Loucy (cell line): ENCODE results near the gene SCN3A.

ENCODE experiments used
- EZH2phosphoT487 ChIP-seq: fragments of 200-600 bp; IDR thresholded peaks from 2 replicates; pipeline ENCODE4 v1.6.1; 2018; ENCODE audit warnings: antibody characterized with exemption, mild to moderate bottlenecking, moderate library complexity, borderline replicate concordance
- TF ChIP-seq, protein P1 (sequence below): fragments of 200-600 bp; sonication (generic); conservative IDR thresholded peaks from 2 replicates; pipeline ENCODE4 v1.5.1; 2014; ENCODE audit warnings: mild to moderate bottlenecking, antibody characterized with exemption, low read length

DNA sequence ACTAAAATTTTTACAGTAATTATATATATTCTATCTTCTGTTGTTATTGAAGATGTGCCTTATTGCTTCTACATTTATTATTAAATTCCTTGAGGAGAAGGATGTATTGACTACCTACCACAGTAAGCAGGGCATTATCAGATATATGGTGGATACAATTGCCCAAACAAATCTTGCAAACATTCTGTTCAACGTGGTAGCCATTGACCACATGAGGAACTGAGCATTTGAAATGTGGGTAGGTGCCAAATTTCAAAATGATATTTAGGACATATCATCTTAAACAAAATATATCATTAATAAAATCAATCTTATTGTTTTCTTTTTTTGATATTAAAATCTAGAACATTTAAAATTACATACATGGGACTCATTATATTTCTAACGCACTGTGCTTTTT, 11.1 kb downstream of the SCN3A start:
- no peak for TF ChIP-seq EZH2phosphoT487
- TF ChIP-seq, protein P1, sequence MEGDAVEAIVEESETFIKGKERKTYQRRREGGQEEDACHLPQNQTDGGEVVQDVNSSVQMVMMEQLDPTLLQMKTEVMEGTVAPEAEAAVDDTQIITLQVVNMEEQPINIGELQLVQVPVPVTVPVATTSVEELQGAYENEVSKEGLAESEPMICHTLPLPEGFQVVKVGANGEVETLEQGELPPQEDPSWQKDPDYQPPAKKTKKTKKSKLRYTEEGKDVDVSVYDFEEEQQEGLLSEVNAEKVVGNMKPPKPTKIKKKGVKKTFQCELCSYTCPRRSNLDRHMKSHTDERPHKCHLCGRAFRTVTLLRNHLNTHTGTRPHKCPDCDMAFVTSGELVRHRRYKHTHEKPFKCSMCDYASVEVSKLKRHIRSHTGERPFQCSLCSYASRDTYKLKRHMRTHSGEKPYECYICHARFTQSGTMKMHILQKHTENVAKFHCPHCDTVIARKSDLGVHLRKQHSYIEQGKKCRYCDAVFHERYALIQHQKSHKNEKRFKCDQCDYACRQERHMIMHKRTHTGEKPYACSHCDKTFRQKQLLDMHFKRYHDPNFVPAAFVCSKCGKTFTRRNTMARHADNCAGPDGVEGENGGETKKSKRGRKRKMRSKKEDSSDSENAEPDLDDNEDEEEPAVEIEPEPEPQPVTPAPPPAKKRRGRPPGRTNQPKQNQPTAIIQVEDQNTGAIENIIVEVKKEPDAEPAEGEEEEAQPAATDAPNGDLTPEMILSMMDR, result no peak
